WERI-Rb-1 (cell line): Measurements from ENCODE around the gene SH3GL3.

Experiments used
- DNase-seq: peaks from one replicate; pipeline ENCODE4 v3.0.0-alpha.2; 2020
- H3K27ac ChIP-seq: fragments of 250-450 bp; sonication (Bioruptor Pico); 2 replicates; pipeline ENCODE4 v1.5.1; 2020; ENCODE audit warnings: mild to moderate bottlenecking, moderate library complexity
- H3K27me3 ChIP-seq: fragments of 250-450 bp; sonication (Bioruptor Pico); 2 replicates; pipeline ENCODE4 v1.5.1; 2021; ENCODE audit warnings: mild to moderate bottlenecking, low read depth, moderate library complexity; ENCODE audit not compliant: insufficient read depth, severe bottlenecking
- H3K36me3 ChIP-seq: fragments of 250-450 bp; sonication (Bioruptor Pico); 2 replicates; pipeline ENCODE4 v1.5.1; 2020; ENCODE audit warnings: mild to moderate bottlenecking, moderate library complexity
- H3K4me3 ChIP-seq: 2 replicates; pipeline ENCODE4 v1.5.1; 2011; ENCODE audit warnings: low read depth, mild to moderate bottlenecking, control low read depth, low read length
- H3K9me3 ChIP-seq: fragments of 250-450 bp; sonication (Bioruptor Pico); 2 replicates; pipeline ENCODE4 v1.5.1; 2021; ENCODE audit warnings: mild to moderate bottlenecking, moderate library complexity; ENCODE audit not compliant: severe bottlenecking
- TF ChIP-seq, protein P1 (sequence below): IDR thresholded peaks from 2 replicates; pipeline ENCODE4 v1.5.1; 2011; ENCODE audit warnings: low read depth, mild to moderate bottlenecking, control low read depth, inconsistent platforms, low read length

SH3GL3 gene

DNA sequence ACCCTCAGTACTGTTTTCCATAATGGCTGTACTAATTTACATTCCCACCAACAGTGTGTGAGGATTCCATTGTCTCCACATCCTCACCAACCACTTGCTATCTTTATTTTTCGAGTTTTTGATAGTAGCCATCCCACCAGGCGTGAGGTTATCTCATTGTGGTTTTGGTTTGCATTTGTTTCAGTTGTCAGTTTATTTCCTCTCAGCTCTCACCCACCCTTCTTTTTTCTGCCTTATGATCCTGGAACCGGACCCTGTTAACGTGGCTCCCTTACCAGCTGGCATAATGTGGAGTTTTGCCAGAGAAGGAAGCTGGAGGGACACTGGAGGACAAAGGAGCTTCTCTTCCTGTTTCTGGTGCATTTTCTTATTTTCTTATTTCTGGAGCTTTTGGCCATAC is 25.1 kb upstream of the SH3GL3 start:
- H3K36me3 ChIP-seq = no peaks in the 10 kb centered on the region
- no peaks in the 10 kb centered on the region for H3K27me3 ChIP-seq
- TF ChIP-seq, protein P1, sequence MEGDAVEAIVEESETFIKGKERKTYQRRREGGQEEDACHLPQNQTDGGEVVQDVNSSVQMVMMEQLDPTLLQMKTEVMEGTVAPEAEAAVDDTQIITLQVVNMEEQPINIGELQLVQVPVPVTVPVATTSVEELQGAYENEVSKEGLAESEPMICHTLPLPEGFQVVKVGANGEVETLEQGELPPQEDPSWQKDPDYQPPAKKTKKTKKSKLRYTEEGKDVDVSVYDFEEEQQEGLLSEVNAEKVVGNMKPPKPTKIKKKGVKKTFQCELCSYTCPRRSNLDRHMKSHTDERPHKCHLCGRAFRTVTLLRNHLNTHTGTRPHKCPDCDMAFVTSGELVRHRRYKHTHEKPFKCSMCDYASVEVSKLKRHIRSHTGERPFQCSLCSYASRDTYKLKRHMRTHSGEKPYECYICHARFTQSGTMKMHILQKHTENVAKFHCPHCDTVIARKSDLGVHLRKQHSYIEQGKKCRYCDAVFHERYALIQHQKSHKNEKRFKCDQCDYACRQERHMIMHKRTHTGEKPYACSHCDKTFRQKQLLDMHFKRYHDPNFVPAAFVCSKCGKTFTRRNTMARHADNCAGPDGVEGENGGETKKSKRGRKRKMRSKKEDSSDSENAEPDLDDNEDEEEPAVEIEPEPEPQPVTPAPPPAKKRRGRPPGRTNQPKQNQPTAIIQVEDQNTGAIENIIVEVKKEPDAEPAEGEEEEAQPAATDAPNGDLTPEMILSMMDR = no peak
- H3K4me3 ChIP-seq = no peak overlapping the region
- H3K9me3 ChIP-seq = no peaks in the 10 kb centered on the region
- no peak overlapping the region for H3K27ac ChIP-seq
- no peak for DNase-seq

DNA sequence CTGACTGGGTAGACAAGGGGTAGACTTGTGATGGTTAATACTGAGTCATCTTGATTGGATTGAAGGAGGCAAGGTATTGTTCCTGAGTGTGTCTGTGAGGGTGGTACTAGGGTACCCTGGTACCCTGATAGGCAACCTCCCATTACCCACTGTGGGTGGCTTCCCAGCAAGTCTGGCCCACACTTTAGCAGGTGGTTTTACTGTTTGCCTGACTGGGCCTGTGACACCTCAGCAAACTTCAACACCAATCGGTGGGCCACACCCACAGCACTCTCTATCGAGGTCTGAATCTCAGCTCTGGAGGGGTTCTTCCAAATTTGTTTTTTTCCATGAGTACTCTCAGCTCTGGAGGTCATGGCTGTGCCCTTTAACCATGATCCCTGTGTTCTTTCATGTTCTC is 24.6 kb upstream of the SH3GL3 start:
- no peaks in the 10 kb centered on the region for H3K27me3 ChIP-seq
- DNase-seq = no peak
- TF ChIP-seq, protein P1 = no peak
- no peaks in the 10 kb centered on the region for H3K36me3 ChIP-seq
- no peaks in the 10 kb centered on the region for H3K9me3 ChIP-seq
- H3K27ac ChIP-seq = no peak overlapping the region
- no peak overlapping the region for H3K4me3 ChIP-seq

DNA sequence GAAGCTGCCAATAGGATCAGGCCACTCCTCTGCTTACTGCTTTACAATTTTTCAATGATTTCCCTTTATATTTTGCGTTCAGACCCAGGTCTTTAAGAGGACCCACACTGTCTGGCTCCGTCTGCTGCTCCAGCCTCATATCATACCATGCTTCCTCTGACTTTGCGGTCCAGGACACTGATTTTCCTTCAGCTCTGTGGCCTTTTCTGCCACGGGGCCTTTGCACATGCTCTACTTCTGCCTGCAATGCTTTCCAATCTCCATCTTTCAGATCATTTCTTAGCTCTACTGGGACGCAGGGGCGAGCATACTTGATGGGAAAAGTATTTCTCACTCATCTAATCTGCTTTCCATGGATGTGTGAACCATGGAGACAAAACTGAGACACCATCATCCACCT is 23.0 kb upstream of the SH3GL3 start:
- no peaks in the 10 kb centered on the region for H3K9me3 ChIP-seq
- no peaks in the 10 kb centered on the region for H3K27me3 ChIP-seq
- no peak for DNase-seq
- H3K27ac ChIP-seq = no peak overlapping the region
- TF ChIP-seq, protein P1 = no peak
- H3K36me3 ChIP-seq = no peaks in the 10 kb centered on the region
- no peak overlapping the region for H3K4me3 ChIP-seq

DNA sequence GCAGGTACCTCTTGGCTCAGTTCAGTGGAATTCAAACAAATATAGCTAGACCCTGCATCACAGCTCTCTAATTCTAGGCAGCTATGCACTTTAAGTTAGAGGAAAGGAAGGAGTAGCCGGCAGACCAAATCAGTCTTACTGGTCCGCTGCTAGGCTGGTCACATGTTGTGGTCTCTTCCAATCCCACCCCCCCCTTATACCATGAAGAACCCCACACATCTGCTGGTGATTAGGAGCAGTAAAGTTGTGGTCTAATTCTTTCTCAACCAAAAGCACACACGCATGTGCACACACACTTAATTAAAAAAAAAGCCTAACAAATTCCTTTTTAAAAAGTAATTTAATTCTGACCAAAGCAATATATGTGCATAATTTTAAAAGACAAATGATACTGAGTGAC is 16.7 kb upstream of the SH3GL3 start:
- Histone ChIP-seq H3K9me3 (no peaks in the 10 kb centered on the region), H3K27me3 (no peaks in the 10 kb centered on the region), H3K36me3 (no peaks in the 10 kb centered on the region), H3K4me3 (no peak overlapping the region), H3K27ac (no peak overlapping the region)
- TF ChIP-seq, protein P1 = no peak
- no peak for DNase-seq

DNA sequence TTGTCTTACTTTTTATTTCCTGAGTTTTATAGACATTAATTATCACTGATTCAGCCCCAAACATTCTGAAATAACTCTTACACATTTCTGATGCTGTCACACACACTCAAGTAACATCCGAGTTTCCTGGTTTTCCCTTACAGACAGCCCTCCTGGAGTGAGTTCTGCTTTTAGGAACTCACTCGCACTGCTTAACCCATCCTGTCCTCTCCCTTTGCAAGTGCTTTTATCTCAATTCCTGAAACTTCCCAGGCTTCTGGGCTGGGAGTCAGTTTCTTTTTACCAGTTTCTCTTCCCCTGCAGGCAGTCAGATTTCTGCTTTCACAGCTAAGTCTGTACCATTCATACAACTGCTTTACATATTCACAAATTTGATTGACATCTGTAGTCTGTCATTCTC is 15.6 kb upstream of the SH3GL3 start:
- H3K9me3 ChIP-seq = no peaks in the 10 kb centered on the region
- no peak overlapping the region for H3K4me3 ChIP-seq
- H3K27ac ChIP-seq = no peak overlapping the region
- H3K36me3 ChIP-seq = no peaks in the 10 kb centered on the region
- DNase-seq = no peak
- H3K27me3 ChIP-seq = no peaks in the 10 kb centered on the region
- TF ChIP-seq, protein P1 = no peak

DNA sequence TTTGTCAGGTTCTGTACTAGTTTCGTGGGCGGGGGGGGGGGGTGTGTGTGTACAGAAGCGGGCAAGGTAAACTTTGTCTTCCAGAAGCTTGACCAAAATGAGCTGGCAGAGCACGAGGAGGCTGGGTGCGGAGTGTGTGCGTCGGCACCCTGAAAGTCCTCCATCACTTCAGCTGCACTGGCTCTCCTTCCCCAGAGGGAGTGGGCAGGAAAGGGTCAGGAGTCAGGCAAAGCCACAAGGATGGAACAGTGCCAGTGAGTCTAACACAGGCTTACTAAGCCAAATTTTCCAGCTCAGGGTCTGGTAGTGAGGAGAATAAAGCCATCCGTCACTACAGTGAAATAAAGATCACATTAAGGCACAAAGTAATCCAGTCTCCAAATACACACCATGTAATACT is 11.9 kb upstream of the SH3GL3 start:
- DNase-seq = no peak
- TF ChIP-seq, protein P1 = no peak
- H3K9me3 ChIP-seq = no peaks in the 10 kb centered on the region

More for the DNA sequence above, 11.9 kb upstream of the SH3GL3 start:
- Histone ChIP-seq H3K27me3 (no peaks in the 10 kb centered on the region), H3K27ac (no peak overlapping the region), H3K36me3 (no peaks in the 10 kb centered on the region), H3K4me3 (no peak overlapping the region)
